Prostate gland (tissue), 2 donors: ENCODE measurements around the gene GFRA1. TPM values are rescaled to one million over a fixed set of nuclear protein-coding genes. Genes with fewer than 3 reads are reported as not detected.
"Not testable (repeated sequence)": the region's sequence is repeated elsewhere in the genome, so short reads cannot be mapped to it uniquely, and the experiment has no call there.

Source experiments
- DNase-seq: peaks from one replicate; pipeline ENCODE4 v3.0.0-alpha.2; 2019; ENCODE audit warnings: low spot score
- H3K27ac ChIP-seq, 2 donors: fragments of 200-600 bp; sonication (generic); 2 replicates each; pipeline ENCODE4 v1.5.1; 2017 to 2019
- H3K27me3 ChIP-seq: fragments of 200-600 bp; sonication (generic); replicated peaks from 2 replicates; pipeline ENCODE4 v1.5.1; 2019; ENCODE audit not compliant: insufficient read depth
- H3K36me3 ChIP-seq, 2 donors: fragments of 200-600 bp; sonication (generic); 1 replicate in 1 of 2; 2 replicates in 1 of 2; pipeline versions ENCODE4 v1.5.1 to v1.8.1; 2017 to 2019
- H3K4me1 ChIP-seq: fragments of 200-600 bp; sonication (generic); replicated peaks from 2 replicates; pipeline ENCODE4 v1.5.1; 2019
- H3K4me3 ChIP-seq, 2 donors: fragments of 200-600 bp; sonication (generic); 2 replicates each; pipeline ENCODE4 v1.5.1; 2017 to 2019
- H3K9me3 ChIP-seq: fragments of 200-600 bp; sonication (generic); 2 replicates; pipeline ENCODE4 v1.5.1; 2017
- POLR2A ChIP-seq: fragments of 450-650 bp; IDR thresholded peaks from one replicate; pipeline ENCODE4 v1.6.1; 2016; ENCODE audit warnings: antibody characterized with exemption, mild to moderate bottlenecking
- POLR2AphosphoS5 ChIP-seq: sonication (generic); formaldehyde crosslinking; IDR thresholded peaks from one replicate; pipeline ENCODE4 v1.6.1; 2017; ENCODE audit warnings: antibody characterized with exemption
- WGBS: methylation state at CpG from one replicate; pipeline ENCODE4 v1.1.5; 2018; 5-methylcytosine and 5-hydroxymethylcytosine counted together
- intact Hi-C: fragments of 100-400 bp; cut with DNase I; formaldehyde crosslinking; loops from one replicate; pipeline ENCODE4 v1.14.2; 2022
- total RNA-seq, 2 donors: library from RNA; depleted of rRNA; stranded (reverse); fragments of >200 nt; gene quantifications; one replicate each; pipeline ENCODE4 v1.1.0, GENCODE V29; 2016
- TF ChIP-seq, protein P1 (sequence below), 4 experiments: fragments of 200-600 bp in 2 of 4; fragments of 450-650 bp in 2 of 4; sonication (generic) in 2 of 4; IDR thresholded peaks; 1 replicate in 3 of 4; 2 replicates in 1 of 4; pipeline ENCODE4 v1.5.1; 2016 to 2019; ENCODE audit warnings: antibody characterized with exemption in 4 of 4, mild to moderate bottlenecking in 2 of 4, moderate library complexity in 2 of 4

GFRA1 gene
- total RNA-seq, 2 donors from 2014 or later: 5.1 to 14.5 TPM

DNA sequence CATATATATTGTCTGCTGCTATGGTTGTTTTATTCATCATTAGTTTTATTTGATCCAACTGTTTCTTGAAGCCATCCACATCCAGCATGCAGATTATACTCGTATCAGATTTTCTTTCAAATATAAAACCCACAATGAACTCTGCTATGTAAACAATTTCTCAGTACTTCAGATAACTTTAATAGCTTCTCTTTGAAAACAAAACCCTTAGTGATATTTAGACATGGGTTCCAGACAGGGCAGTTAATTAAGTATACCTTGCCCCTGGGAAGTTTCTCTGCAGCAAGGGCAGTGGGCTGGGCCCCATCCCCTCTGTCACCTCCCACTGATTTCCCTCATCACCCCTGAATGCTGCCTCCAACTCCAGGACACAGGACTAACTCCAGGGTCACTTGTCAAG is 104.3 kb downstream of the GFRA1 start:
- Histone ChIP-seq H3K36me3 (no peaks in the 10 kb centered on the region), H3K27me3 (no peaks in the 10 kb centered on the region), H3K9me3 (no peaks in the 10 kb centered on the region), H3K27ac (no peak overlapping the region), H3K4me3 (no peak overlapping the region), H3K4me1 (no peaks in the 10 kb centered on the region)
- intact Hi-C loops: no loop called here
- TF ChIP-seq POLR2A: no peak
- no peak for TF ChIP-seq POLR2AphosphoS5
- TF ChIP-seq, protein P1, sequence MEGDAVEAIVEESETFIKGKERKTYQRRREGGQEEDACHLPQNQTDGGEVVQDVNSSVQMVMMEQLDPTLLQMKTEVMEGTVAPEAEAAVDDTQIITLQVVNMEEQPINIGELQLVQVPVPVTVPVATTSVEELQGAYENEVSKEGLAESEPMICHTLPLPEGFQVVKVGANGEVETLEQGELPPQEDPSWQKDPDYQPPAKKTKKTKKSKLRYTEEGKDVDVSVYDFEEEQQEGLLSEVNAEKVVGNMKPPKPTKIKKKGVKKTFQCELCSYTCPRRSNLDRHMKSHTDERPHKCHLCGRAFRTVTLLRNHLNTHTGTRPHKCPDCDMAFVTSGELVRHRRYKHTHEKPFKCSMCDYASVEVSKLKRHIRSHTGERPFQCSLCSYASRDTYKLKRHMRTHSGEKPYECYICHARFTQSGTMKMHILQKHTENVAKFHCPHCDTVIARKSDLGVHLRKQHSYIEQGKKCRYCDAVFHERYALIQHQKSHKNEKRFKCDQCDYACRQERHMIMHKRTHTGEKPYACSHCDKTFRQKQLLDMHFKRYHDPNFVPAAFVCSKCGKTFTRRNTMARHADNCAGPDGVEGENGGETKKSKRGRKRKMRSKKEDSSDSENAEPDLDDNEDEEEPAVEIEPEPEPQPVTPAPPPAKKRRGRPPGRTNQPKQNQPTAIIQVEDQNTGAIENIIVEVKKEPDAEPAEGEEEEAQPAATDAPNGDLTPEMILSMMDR (IDR thresholded peaks at IDR 0.05): no peak
- no peak for DNase-seq
- WGBS: 10% methylated on average over 1 of the region's 1 CpG

DNA sequence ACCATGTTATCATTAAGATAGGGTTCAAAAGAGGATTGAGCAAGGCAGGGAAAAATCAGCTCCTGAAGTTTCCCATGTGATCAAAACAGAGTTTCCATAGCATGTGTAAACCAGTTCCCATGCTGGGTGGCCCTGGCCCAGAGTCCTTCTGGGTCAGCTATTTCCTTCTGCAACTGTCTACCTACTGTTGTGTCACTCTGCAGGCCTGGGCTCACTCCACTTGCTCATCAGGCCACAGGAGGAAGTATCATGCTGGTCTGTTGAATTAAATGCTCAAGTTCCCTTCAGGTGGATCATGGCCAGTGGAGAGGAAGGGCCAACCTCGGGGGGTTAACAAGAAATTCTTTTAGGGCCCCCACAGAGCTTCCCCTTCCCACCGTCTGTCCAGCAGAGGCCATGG is 104.7 kb downstream of the GFRA1 start:
- DNase-seq: no peak
- TF ChIP-seq POLR2A (no peak), POLR2AphosphoS5 (no peak)
- TF ChIP-seq, protein P1 (IDR thresholded peaks at IDR 0.05): no peak
- no peak overlapping the region for H3K27ac ChIP-seq
- H3K27me3 ChIP-seq: no peaks in the 10 kb centered on the region
- 4% methylated on average over 2 of the region's 2 CpGs for WGBS
- no peak overlapping the region for H3K4me3 ChIP-seq
- intact Hi-C loops: no loop called here
- H3K9me3 ChIP-seq: no peaks in the 10 kb centered on the region
- no peaks in the 10 kb centered on the region for H3K36me3 ChIP-seq
- no peaks in the 10 kb centered on the region for H3K4me1 ChIP-seq

DNA sequence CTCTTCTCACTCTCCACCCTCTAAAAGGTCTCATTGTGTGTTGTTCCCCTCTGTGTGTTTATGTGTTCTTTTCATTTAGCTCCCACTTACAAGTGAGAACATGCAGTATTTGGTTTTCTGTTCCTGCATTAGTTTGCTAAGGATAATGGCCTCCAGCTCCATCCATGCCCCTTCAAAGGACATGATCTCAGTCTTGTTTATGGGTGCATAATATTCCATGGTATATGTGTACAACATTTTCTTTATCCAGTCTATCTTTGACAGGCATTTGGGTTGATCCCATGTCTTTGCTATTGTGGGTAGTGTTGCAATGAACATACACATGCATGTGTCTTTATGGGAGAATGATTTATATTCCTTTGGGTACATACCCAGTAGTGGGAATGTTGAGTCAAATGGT is 107.1 kb downstream of the GFRA1 start:
- H3K36me3 ChIP-seq, DNase-seq, H3K4me3 ChIP-seq, H3K9me3 ChIP-seq, H3K27me3 ChIP-seq, intact Hi-C loops, H3K4me1 ChIP-seq, H3K27ac ChIP-seq: not testable (repeated sequence)

DNA sequence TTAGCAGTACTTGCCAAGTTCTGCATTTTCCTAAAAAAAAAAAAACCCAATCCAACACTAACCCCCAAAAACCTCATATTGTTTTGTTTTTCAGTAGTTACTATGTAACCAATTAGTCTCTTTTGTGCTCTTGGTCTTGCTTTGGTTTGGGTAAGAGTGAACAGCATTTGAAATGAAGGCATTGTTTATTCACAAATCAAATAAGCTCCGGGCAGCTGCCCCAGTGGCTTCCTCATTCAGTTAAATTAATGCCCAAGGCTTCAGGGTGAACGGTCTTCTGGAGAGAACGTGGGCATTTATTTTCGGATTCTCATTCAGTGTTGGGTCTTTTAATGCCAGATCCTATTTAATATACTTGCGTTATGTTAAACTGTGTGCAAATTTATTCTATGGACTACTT is 108.7 kb downstream of the GFRA1 start:
- intact Hi-C loops: no loop called here
- TF ChIP-seq POLR2AphosphoS5: no peak
- no peak for TF ChIP-seq POLR2A
- TF ChIP-seq, protein P1 (IDR thresholded peaks at IDR 0.05): no peak
- Histone ChIP-seq H3K9me3 (no peaks in the 10 kb centered on the region), H3K27ac (no peak overlapping the region), H3K4me3 (no peak overlapping the region), H3K36me3 (no peaks in the 10 kb centered on the region), H3K4me1 (no peaks in the 10 kb centered on the region), H3K27me3 (no peaks in the 10 kb centered on the region)
- DNase-seq: no peak
- WGBS: 63% methylated on average over 5 of the region's 5 CpGs

DNA sequence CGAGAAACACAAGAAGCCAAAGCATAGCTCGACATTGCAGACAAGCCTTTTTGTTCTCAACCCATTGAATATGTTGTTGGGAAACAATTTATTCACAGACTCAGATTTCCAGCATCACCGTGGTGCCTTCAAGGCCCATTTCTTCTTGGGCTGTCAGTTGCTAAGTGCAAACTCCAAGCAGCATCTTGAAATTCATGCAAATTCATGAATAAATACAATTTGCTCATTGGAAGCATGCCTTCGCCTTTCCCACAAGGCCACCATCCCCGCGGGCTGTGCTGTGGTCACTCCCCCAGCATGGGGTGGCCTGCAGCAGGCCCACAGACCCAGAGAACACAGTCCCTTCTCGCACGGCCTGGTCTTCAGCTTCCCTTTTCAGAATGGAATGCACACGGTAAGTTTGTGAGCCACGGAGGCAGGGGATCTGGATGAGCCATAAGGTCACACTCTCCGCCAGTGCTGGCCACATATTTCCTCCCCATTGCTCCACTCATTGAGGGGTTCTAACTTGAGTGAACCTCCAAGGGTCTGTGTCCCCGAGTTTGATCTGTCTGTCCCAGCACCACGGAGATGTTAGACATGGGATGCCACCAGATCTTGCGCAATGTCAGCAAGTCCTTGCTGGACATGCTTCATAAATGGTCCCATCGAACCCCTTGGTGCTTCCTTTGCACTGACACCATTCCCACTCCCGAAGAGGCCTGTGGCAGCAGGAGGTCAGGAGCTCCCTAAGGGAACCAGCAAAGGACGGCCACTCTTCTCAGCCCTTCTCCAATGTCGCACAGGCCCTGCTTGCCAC is 109.5 kb downstream of the GFRA1 start:
- TF ChIP-seq POLR2AphosphoS5 (no peak), POLR2A (no peak)
- TF ChIP-seq, protein P1 (IDR thresholded peaks at IDR 0.05): no peak
- no peaks in the 10 kb centered on the region for H3K36me3 ChIP-seq
- H3K27me3 ChIP-seq: no peaks in the 10 kb centered on the region
- intact Hi-C loops: no loop called here
- no peak for DNase-seq
- WGBS: 95% methylated on average over 18 of the region's 18 CpGs
- no peak overlapping the region for H3K4me3 ChIP-seq
- H3K27ac ChIP-seq: no peak overlapping the region
- no peaks in the 10 kb centered on the region for H3K9me3 ChIP-seq
- H3K4me1 ChIP-seq: no peaks in the 10 kb centered on the region
